ENCODE results near the gene NGEF.

NGEF gene

GRCh38 chr2:232997749-232998665 is 15.0 kb downstream of the NGEF start:
- DNase-seq (ENCODE audit: low read depth), result no peak

- no peak for DNase-seq (ENCODE audit: low read depth)
Observed at GRCh38 chr2:232994446-232994845, 18.6 kb downstream of the NGEF start.

- DNase-seq (ENCODE audit: low read depth), result no peak
Observed at GRCh38 chr2:232993231-232993821, 19.7 kb downstream of the NGEF start.

GRCh38 chr2:232986155-232986554 is 26.9 kb downstream of the NGEF start:
- no peak for DNase-seq (ENCODE audit: low read depth)

- no peak for DNase-seq (ENCODE audit: low read depth)
Observed at GRCh38 chr2:232984451-232985207, 28.4 kb downstream of the NGEF start.

- no peak for DNase-seq (ENCODE audit: low read depth)
Observed at GRCh38 chr2:232983669-232984140, 29.4 kb downstream of the NGEF start.

GRCh38 chr2:232982926-232983668 is 30.0 kb downstream of the NGEF start:
- DNase-seq (ENCODE audit: low read depth), result no peak

DNA sequence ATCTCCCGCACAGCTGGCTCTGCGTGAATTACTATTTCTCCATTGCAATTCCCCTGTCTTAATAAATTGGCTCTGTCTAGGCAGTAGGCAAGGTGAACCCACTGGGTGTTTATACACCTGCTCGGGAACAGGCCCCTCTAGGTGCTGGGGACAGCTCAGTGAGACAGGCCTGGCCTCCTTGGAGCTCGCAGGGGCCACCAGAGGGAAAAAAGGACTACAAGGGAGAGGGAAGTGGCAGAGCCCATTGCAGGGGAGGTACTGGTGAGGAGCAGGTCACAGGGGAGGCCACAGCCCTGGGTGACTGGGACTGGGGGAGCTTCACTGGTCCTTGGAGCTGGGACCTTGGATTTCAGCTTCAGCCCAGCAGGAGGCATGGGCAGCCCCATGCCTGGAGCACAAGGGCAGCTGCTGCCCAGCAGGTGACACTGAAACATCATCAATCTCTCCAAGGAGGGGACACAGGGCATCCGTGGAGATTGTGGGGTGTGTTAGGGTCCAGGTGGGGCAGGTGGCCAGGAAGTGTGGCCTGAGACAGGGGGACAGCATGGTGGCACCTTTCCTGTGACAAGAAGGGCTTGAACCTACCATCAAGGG is 31.2 kb downstream of the NGEF start:
- no peak for DNase-seq (ENCODE audit: low read depth)

GRCh38 chr2:232981356-232981755 is 31.7 kb downstream of the NGEF start:
- no peak for DNase-seq (ENCODE audit: low read depth)

DNA sequence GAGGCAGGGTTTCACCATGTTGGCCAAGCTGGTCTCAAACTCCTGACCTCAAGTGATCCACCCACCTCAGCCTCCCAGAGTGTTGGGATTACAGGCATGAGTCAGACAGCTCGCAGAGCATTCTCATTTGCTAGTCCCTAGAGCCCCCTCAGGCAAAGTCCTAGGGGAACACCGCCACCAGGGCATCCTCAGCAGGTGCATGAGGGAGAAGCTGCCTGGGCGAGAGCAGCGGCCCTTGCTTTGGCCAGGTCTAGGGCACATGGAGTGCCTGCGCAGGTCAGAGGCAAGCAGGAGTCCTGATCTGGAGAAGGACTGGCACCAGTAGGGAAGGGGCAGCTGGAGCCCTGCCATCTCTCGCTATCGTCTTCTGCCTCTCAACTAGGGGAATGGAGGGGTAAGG is 32.4 kb downstream of the NGEF start:
- no peak for DNase-seq (ENCODE audit: low read depth)

DNA sequence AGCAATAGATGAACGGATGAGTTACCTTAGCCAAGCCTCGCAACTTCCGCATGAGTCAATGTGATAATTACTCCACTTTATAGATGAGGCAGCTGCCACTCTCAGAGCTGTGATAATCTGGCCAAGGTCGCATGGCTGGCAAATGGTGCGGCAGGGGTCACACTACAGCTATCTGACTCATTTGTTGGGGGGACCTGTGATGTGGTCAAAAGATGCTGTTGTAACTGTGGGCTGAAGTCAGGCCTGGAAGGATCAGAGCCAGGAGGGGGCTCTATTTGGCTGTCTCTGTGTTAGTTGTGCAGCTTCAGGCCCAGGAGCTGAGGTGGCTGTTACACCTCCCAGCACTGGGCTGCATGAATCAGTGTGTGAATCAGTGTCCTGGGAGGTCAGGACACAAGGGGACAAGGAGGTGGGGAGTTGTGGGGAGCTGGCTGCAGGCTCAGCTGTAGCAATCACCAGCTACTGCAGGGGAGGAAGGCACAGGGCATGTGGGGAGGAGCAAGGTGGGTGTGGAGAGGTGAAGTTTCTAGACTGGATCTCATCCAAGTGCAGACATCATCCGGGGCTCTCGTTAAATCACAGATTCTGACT is 33.1 kb downstream of the NGEF start:
- DNase-seq (ENCODE audit: low read depth), result peak; percentile 58

GRCh38 chr2:232977438-232977971 is 35.6 kb downstream of the NGEF start:
- no peak for DNase-seq (ENCODE audit: low read depth)

GRCh38 chr2:232976666-232977437 is 36.2 kb downstream of the NGEF start:
- DNase-seq (ENCODE audit: low read depth), result no peak

DNA sequence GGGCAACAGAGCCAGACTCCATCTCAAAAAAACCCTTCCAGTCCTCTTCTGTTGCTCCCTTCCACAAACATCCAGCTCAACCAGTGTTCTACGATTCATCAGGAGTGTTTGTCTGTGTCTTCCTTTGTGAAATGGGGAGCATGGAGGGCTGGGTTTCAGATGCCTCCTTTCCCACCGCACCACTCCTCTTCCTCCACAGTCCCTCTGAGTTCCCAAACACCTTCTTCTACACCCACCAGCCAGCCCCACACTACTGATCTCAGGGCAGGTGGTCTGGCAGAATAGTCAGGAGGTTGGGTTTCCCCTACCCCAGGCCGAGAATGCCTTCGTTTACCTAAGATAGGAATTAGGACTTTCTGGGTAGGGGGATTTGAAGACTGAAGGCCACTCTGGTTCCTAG is 36.9 kb downstream of the NGEF start:
- no peak for DNase-seq (ENCODE audit: low read depth)

DNA sequence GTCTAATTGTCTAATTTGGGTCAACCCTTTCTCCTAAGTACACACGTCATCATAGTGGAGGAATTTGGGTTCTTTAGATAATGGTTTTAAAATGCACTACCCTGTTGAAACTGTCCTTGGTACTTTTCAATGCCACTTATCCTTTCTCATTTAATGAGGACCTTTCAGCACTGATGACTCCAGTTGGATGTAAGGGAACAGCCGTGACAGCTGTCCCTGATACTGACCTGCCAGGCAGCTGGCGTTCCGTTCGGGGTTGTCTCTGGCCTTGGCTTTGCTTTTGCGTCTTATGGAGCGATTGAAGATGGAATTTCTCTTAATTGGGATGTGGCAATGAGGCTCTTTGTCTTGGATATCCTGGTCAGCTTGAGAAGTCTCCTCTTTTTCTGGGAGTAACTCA is 38.7 kb downstream of the NGEF start:
- DNase-seq (ENCODE audit: low read depth), result no peak

DNA sequence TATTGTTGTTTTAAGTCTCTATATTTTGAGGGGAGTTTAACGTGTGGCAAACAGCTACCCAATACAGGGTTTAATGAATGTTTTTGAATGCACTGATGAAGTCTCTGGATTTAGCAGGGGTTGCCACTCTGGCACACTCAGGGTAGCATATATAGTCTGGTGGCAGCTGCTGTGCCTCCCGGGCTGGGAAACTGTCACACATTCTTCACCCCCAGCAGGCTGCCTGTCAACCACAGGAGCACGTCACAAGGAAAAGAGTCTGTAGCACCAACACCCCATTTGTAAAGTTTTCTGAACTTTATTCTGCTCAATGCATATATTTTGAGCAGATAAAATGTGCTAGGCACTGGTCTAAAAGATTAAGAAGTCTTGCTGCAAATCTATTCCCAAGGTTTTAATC is 39.3 kb downstream of the NGEF start:
- DNase-seq (ENCODE audit: low read depth), result no peak

GRCh38 chr2:232973011-232973735 is 39.9 kb downstream of the NGEF start:
- DNase-seq (ENCODE audit: low read depth), result no peak

GRCh38 chr2:232971744-232972143 is 41.3 kb downstream of the NGEF start:
- no peak for DNase-seq (ENCODE audit: low read depth)

- no peak for DNase-seq (ENCODE audit: low read depth)
Observed at GRCh38 chr2:232970051-232970450, 43.0 kb downstream of the NGEF start.
